ENCODE measurements around the gene TAB3.
"Not testable (repeated sequence)": the region's sequence is repeated elsewhere in the genome, so short reads cannot be mapped to it uniquely, and the experiment has no call there.

Gene TAB3

GRCh38 chrX:30814978-30815377, 74.1 kb downstream of the TAB3 start:
- no peak for DNase-seq (ENCODE audit: low read depth)

GRCh38 chrX:30812326-30812725, 76.7 kb downstream of the TAB3 start:
- no peak for DNase-seq (ENCODE audit: low read depth)

GRCh38 chrX:30806187-30806728, 82.8 kb downstream of the TAB3 start:
- no peak for DNase-seq (ENCODE audit: low read depth)

- no peak for DNase-seq (ENCODE audit: low read depth)
These were observed 84.6 kb downstream of the TAB3 start for GRCh38 chrX:30804462-30804861.

GRCh38 chrX:30800901-30801300, 88.2 kb downstream of the TAB3 start:
- DNase-seq (ENCODE audit: low read depth): no peak

- DNase-seq (ENCODE audit: low read depth): no peak
These were observed 89.7 kb downstream of the TAB3 start for GRCh38 chrX:30799327-30799726.

- DNase-seq (ENCODE audit: low read depth): no peak
These were observed 90.2 kb downstream of the TAB3 start for GRCh38 chrX:30798810-30799209.

GRCh38 chrX:30797301-30797700, 91.8 kb downstream of the TAB3 start:
- not testable (repeated sequence) for DNase-seq (ENCODE audit: low read depth)

- no peak for DNase-seq (ENCODE audit: low read depth)
These were observed 92.8 kb downstream of the TAB3 start for GRCh38 chrX:30795981-30796958.

GRCh38 chrX:30794497-30794896, 94.6 kb downstream of the TAB3 start:
- DNase-seq (ENCODE audit: low read depth): no peak

- no peak for DNase-seq (ENCODE audit: low read depth)
These were observed 95.3 kb downstream of the TAB3 start for GRCh38 chrX:30793767-30794103.

- DNase-seq (ENCODE audit: low read depth): no peak
These were observed 95.8 kb downstream of the TAB3 start for GRCh38 chrX:30793075-30793766.

- no peak for DNase-seq (ENCODE audit: low read depth)
These were observed 97.5 kb downstream of the TAB3 start for GRCh38 chrX:30791296-30792278.

- DNase-seq (ENCODE audit: low read depth): no peak
These were observed 102.0 kb downstream of the TAB3 start for GRCh38 chrX:30787012-30787411.

GRCh38 chrX:30786374-30786773, 102.7 kb downstream of the TAB3 start:
- DNase-seq (ENCODE audit: low read depth): no peak

- DNase-seq (ENCODE audit: low read depth): no peak
These were observed 107.2 kb downstream of the TAB3 start for GRCh38 chrX:30781711-30782444.

- DNase-seq (ENCODE audit: low read depth): no peak
These were observed 109.5 kb downstream of the TAB3 start for GRCh38 chrX:30779453-30780030.

GRCh38 chrX:30777575-30777974, 111.5 kb downstream of the TAB3 start:
- no peak for DNase-seq (ENCODE audit: low read depth)
